ENCODE measurements around the gene CIAPIN1. TPM values are rescaled to one million over a fixed set of nuclear protein-coding genes. Genes with fewer than 3 reads are reported as not detected.
"Not testable (repeated sequence)": the region's sequence is repeated elsewhere in the genome, so short reads cannot be mapped to it uniquely, and the experiment has no call there.

The CIAPIN1 gene
- total RNA-seq, 1 experiment from 2014 or later: 46.4 TPM

DNA sequence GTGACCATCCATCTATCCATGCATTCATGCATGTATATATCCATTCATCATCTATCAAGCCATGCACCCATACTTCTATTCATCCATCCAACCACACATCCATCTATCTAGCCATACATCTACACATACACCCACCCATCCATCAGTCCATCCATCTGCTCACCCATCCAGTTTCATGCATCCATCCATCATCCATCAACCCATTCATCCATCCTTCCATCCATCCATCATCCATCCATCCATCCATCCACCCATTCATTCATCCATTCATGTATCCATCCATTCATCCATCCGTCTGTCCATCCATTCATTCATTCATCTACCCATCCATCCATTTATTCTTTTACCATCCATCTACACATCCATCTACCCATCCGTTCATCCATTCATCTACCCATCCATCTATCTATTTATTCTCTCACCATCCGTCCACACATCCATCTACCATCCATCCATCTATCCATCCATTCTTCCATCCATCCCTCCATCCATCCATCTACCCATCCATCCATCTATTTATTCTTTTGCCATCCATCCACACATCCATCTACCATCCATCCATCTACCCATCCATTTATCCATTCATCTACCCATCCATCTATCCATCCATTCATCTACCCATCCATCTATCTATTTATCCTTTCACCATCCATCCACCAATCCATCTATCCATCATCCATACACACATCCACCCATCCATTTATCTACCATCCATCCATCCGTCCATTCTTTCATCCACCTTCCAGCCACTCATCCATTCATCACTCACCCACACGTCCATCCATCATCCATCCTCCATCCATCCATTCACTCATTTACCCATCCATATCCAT, 39.4 kb downstream of the CIAPIN1 start:
- no peak for DNase-seq (ENCODE audit: low spot score)

DNA sequence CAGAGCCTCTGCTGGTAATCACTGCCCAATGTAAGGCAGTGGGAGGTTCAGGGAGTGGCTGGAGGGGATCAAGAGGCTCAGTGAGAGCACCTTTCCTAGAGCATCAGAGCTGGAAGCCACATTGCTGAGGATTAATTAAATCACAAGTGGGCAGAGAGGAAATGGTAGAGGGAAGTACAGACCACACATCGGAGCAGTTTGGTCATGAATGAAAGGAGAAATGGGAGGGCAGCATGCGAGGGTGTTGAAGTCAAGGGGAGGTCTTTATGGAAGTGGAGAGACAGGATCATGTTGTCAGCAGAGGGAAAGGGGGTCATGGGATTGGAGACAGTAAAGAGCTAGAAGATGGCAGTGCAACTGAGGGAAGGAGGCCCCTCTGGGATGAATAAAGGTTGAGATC, 40.3 kb downstream of the CIAPIN1 start:
- DNase-seq (ENCODE audit: low spot score): no peak

DNA sequence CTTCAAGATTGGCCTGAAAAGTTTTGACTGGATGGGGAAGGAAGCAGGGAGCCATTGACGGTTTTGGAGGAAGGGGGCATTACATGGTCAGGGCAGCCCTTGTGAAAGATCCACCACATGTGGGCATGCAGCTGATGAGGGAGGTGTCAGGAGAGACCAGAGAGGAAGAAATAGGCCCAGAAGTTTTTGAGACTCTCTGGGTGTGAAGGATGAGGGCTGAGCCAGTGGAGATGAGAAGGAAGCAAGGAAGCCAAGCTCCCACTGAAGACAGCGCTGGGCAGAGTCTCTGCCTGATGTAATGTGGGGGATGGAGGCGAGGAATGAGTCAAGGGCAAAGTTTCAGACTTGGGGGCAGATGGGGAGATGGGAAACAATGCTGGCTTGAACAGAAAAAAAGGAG, 42.1 kb downstream of the CIAPIN1 start:
- DNase-seq (ENCODE audit: low spot score): no peak

DNA sequence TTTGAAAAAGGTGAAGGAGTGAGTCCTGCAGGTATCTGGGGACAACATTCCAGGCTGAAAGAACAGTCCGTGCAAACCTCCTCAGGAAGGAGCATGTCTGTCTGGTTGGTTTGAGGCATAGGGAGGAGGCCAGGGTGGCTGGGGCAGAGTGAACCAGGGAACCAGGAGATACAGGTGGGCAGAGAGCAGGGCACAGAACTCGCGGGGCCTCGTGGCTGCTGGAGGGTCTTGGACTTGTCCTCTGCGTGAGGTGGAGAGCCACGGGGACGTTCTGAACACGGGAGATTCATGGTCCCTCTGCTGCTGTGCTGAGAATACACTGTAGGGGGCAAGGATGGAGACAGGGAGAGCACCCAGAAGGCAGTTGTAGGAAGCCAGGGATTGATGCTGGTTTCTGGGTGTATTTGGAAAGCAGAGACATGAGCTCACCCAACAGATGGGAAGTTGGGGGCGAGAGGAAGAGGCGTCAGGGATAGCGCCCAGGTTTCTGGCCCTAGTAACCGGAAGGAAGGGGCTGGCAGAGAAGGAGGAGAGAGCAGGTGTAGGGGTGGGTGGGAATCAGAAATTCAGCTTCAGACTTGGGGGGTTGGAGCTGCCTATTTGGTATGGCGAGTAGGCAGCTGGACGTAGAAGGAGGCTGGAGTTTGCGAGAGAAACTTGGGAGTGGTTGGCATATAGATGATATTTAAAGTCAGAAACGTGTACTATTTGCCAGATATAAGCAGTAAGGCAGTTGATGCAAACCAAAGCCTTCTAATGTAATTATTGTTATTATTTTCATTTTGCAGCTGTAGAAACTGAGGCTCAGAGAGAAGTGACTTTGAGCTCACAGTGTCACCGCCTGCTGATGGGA, 43.0 kb downstream of the CIAPIN1 start, which contains the start of gene CCL17:
CCL17 (plus strand) TSS at position 803 of the 853 bp plus-strand sequence. CDS start 9,166 bp downstream, outside the sequence.
- no peak for DNase-seq (ENCODE audit: low spot score)

DNA sequence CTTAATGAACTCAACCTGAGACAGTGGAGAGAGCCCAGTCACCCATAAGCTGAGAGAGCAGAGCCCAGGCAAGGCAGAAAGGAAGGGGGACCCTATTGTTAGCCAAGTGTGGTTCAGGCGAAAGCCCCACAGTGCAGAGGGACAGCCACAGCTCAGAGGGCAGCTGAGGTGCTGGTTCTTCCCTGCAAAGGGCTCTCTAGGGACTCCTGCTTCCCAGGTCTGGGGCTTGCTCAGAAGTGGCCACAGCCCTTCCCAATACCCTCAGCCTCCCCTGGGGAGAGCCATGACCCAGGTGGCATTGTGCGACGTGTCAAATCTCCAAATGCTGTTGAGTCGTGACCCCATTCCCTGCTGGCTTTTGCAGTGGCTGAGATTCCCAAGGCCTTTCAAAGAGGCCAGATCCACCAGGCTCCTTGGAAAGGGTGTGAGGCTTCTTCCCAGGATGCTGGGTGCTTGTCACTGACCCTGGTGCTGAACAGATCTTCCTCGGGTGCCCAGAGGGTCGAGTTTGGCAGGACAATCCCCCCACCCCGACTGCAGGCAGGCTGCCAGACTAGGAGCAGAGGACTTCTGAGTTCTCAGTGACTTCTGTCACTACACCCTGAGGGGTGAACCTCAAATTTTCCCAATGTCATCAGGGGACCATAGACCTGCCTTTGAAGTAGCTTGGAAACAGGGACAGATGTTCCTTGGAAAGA, 45.1 kb downstream of the CIAPIN1 start:
- DNase-seq (ENCODE audit: low spot score): no peak

DNA sequence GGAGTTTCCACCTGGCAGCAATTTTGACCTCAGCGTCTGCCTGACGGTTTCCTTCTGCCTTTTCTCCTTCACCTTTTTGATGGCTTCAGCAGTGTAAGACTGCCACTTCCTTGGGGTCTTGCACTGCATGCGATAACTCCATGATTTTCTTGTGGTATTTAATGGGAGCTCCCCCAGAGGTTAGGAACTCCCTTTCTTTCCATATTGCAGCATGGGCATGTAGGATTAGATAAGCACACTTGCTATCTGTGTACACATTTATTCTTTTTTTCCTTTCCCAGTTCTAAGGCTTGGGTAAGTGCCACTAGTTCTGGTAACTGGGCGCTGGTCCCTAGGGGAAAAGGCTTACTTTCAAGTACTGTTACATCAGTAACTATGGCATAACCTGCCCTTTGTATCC, 49.7 kb downstream of the CIAPIN1 start:
- not testable (repeated sequence) for DNase-seq (ENCODE audit: low spot score)

DNA sequence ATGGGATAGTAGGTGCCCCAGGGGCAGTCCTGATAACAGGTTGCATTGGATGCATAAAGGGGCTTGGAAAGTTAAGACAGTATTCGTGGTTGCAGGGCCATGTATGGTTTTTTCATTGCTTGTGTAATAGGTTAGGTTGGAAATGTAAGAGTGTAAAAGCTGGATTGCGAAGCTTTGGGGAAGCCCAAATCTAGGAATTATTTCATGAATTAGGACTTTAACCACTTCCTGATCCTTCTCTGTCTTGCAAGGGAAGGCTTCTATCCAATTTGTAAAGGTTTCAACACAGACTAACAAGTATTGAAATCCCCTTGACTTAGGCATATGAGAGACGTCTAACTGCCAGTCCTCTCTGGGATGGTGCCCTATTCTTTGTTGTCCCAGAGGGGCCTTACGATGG, 50.4 kb downstream of the CIAPIN1 start:
- DNase-seq (ENCODE audit: low spot score): no peak

DNA sequence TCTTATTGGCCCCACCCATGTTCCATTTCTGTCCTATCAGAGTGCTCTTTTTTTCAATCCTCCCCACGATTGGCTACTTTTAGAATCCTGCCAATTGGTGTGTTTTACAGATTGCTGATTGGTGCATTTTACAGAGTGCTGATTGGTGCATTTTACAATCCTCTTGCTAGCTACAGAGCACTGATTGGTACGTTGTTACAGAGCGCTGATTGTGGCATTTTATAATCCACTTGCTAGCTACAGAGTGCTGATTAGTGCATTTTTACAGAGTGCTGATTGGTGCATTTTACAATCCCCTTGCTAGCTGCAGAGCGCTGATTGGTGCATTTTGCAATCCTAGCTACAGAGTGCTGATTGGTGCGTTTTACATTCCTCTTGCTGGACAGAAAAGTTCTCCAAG, 52.2 kb downstream of the CIAPIN1 start:
- DNase-seq (ENCODE audit: low spot score): no peak

DNA sequence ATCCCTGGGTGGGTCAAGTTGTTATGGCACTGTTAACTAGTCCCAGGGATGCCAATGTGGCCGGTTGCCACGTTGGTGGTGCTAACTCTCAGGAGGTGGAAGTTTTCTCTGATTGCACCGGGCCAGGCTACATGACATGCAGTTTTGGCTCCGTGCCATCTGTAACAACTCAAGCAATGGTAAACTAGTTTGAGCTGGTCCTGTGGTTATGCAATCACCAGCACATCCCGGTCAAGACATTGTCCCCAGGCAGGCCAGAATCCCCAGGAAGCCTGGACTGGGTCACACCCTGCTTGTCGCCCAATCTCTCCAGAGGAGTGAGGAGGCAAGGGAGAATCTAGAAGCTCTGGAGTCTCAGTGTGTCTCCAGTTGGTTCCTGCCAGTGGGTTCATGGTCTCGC, 52.7 kb downstream of the CIAPIN1 start:
- DNase-seq (ENCODE audit: low spot score): no peak

DNA sequence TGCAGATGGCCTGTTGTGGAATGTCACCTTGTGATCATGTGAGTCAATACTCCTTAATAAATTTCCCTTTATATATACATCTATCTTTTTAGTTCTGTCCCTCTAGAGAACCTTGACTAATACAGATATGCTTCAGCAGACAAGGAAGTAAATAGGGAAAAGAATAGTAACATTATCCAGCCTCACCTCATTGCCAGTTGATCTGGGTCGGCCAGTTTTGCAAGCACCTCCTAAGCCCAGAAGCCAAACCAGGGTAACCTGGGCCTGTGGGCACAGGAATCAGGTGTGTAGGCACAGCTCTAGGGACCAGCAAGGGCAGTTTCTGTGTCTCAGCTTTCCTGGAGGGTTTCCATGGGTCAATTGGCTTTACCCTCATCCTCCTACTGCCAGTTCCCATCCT, 54.5 kb downstream of the CIAPIN1 start:
- peak; percentile 28 for DNase-seq (ENCODE audit: low spot score)

DNA sequence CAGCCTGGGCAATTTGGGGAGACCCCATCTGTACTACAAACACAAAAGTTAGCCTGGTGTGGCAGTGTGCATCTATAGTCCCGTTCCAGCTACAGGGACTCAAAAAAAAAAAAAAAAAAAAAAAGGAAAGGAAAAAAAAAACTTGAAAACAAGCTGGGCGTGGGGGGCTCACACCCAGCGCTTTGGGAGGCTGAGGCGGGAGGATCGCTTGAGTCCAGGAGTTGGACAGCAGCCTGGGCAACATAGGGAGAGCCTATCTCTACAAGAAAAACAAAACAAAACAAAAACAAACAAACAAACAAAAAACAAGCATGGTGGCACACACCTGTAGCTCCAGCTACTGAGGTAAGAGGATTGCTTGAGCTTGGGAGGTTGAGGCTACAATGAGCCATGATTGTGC, 55.5 kb downstream of the CIAPIN1 start:
- DNase-seq (ENCODE audit: low spot score): no peak

DNA sequence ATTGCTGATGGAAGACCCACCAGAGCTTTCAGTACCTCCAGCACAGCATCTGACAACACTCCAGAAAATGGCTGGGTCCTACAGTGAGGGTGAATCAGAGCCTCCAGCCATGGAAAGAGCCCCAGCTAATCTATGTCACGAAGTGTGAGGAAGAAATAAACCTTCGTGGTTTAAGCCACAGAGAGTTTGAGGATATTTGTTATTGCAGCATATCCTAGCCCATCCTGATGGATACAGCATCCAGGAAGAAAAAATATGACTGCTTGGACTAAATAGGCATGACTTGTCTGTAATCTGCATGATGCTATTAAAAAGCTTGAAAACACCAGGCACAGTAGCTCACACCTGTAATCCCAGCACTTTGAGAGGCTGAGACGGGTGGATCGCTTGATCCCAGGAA, 55.9 kb downstream of the CIAPIN1 start:
- no peak for DNase-seq (ENCODE audit: low spot score)

DNA sequence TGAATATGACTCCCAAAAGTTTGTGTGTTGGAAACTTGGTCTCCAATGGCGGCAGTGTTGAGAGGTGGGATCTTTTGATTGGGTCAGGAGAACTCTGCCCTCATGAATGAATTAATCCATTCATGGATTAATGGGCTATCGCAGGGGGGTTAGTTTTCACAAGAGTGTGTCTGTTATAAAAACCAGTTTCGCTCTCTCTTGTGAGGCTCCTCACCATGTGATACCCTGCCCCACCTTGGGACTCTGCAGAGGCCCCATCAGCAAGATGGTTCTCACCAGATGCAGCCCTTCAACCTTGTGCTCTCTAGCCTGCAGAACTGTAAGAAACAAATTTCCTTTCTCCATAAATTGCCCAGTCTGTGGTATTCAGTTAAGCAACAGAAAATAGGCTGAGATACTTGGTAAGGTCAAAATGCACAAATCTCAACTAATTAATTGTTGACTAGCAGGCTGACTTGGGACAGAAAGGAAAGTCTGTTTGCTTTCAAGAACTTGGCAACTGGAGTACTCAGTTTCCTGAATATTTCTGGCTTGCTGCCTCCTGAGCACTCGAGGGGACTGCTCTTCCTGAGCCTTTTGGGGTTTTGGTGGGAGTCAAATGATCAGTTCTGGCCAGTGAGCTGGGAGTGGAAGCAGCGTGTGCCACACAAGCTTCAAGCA, 56.4 kb downstream of the CIAPIN1 start:
- no peak for DNase-seq (ENCODE audit: low spot score)

DNA sequence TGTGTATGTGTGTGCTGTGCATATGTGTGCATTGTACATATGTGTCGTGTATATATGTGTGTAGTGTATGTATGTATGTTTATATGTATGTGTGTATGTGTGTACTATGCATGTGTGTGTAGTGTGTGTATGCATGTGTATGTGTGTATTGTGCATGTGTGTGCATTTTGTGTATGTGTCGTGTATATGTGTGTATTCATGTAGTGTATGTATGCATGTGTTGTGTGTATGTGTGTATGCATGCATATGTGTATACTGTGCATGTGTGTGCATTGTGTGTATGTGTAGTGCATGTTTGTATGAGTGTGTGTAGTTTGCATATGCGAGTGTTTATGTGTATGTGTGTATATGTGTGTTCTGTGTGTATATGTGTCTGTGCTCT, 58.1 kb downstream of the CIAPIN1 start:
- DNase-seq (ENCODE audit: low spot score): no peak

DNA sequence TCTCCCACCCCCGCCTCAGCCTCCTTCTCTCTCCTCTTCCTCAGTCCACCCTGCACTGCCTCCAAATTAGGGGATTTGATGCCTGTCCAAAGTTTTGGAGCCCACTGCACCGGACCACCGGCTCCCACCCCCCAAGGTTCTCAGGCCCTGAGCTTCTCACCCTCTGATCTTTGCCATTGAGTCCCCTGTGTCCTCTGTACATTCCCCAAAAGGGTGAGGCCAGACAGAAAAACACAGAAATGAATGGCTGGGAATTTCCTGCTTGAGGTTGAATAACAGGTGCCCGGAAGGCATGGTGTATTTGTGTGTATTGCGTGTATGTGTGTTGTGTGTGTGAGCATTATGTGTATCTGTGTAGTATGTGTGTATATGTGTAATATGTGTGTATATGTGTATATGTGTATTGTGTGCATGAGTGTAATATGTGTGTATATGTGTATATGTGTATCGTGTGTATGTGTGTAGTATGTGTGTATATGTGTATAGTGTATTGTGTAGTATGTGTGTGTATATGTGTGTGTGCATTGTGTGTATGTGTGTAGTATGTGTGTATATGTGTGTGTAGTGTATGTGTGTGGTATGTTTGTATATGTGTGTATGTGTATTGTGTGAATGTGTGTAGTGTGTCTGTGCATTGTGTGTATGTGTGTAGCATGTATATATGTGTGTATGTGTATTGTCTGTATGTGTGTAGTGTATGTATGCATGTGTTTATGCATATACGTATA, 58.7 kb downstream of the CIAPIN1 start:
- DNase-seq (ENCODE audit: low spot score): no peak

DNA sequence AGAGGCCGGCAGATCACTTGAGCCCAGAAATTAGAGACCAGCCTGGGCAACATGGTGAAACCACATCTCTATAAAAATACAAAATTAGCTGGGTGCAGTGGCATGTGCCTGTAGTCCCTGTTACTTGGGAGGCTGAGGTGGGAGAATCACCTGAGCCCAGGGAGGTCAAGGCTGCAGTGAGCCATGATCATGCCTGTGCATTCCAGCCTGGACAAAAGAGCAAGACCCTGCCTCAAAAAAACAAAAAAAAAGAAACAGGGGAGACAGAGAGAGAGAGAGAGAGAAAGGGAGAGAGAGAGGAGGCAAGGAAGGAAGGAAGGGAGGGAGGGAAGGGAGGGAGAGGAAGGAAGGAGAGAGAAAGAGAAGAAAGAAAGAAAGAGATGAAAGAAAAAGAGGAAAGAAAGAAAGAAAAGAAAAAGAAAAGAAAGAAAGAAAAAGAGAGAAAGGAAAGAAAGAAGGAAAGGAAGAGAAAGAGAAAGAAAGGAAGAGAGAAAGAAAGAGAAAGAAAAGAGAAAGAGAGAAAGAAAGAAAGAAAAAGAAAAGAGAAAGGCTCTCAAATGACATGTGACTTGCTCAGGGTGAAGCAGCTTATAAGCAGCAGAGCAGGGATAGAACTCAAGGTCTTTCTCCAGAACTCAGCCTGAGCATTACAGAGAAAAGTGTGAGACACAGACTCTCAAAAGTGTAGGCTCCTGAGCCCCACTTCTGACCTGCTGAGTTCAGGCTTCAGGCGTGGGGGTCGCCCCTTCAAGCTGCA, 59.4 kb downstream of the CIAPIN1 start:
- DNase-seq (ENCODE audit: low spot score): no peak

DNA sequence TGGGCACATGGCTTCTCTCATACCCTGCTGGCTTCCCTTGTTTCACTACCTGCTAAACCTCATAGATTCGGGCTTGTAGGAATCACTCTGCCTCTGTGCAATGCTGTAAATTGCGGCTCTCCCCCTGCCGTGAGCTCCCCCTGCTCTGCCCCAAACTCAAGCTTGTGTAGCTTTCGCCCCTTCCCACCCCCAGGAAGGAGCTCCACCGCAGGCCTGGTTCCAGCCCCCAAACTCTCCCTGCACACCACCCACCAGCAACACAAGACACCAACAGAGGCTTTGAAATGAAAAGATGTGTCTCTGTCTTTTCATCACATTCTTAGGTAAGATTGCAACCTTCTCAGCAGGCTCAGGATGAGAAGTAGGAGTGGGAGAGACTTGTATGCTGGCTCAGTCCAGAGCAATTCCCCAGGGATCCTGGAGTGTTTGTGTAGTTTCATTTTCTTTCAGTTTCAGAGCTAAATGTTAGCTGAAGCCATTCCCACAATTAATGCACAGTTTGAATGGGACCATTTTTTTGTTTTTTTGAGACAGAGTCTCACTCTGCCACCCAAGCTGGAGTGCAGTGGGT, 60.7 kb downstream of the CIAPIN1 start:
- DNase-seq (ENCODE audit: low spot score): no peak

DNA sequence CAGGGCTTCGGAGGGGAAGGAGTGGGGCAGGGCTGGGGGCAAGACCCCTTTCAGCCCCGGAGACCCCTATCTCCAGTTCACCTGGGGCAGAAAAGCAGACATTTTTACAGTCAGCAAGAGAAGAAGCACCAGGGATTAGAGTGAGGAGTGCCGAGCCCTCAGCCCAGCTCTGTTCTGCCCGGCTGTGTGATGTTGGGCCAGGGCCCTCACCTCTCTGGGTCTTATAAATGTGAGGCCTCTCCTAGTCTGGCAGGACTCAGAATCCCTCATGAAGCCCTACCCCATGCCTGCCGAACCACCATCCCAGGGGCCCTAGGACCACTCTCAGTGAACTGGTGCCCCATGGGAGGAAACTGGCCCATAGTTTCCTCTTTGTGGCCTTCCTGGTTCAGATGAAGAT, 62.1 kb downstream of the CIAPIN1 start:
- DNase-seq (ENCODE audit: low spot score): no peak

DNA sequence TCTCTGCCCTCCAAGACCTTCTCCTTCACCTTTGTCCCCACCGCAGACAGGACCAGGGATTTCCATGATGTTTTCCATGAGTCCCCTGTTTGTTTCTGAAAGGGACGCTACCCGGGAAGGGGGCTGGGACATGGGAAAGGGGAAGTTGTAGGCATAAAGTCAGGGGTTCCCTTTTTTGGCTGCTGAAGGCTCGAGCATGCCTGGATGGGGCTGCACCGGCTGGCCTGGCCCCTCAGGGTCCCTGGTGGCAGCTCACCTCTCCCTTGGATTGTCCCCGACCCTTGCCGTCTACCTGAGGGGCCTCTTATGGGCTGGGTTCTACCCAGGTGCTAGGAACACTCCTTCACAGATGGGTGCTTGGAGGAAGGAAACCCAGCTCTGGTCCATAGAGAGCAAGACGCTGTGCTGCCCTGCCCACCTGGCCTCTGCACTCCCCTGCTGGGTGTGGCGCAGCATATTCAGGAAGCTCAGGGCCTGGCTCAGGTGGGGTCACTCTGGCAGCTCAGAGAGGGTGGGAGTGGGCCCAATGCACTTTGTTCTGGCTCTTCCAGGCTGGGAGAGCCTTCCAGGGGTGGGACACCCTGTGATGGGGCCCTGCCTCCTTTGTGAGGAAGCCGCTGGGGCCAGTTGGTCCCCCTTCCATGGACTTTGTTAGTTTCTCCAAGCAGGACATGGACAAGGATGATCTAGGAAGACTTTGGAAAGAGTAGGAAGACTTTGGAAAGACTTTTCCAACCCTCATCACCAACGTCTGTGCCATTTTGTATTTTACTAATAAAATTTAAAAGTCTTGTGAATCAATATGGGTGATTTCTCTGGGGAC, 62.7 kb downstream of the CIAPIN1 start:
- no peak for DNase-seq (ENCODE audit: low spot score)

Data from HT-29 (cell line).